Measurements from ENCODE around the gene C13orf42. TPM values are rescaled to one million over a fixed set of nuclear protein-coding genes. Genes with fewer than 3 reads are reported as not detected.

C13orf42 gene
- total and polyA plus RNA-seq, 10 of the 15 experiments (the other 5 are each of a cell fraction or from before 2014, with no cell fraction given), result not detected

- BruUV-seq (replicated peaks), result no TSS peak
- intact Hi-C loops (cut with micrococcal nuclease; ENCODE audit: unreplicated experiment), result no loop called here
Observed at GRCh38 chr13:51093574-51093973, 17.5 kb downstream of the C13orf42 start.

More at GRCh38 chr13:51093574-51093973, 17.5 kb downstream of the C13orf42 start:
- H4K20me1 ChIP-seq (ENCODE audit: control insufficient read depth, insufficient read depth), result no peaks in the 10 kb centered on the region
- no peaks in the 10 kb centered on the region for H3K79me2 ChIP-seq (ENCODE audit: control insufficient read depth, insufficient read depth, low read length)
- ChIA-PET CTCF (no interaction called here), RAD21 (ENCODE audit: unreplicated experiment) (no interaction called here), SMC1A (ENCODE audit: uncharacterized antibody, unreplicated experiment) (no interaction called here), POLR2A (no interaction called here)
- H3K9me3 ChIP-seq (replicated peaks; ENCODE audit: control insufficient read depth, insufficient read depth, low read length), result no peaks in the 10 kb centered on the region
- no peak overlapping the region for H2AFZ ChIP-seq (ENCODE audit: control insufficient read depth, low read depth, low read length)
- H3K4me2 ChIP-seq (ENCODE audit: control insufficient read depth, insufficient read depth), result no peak overlapping the region
- TF ChIP-seq E2F8 (IDR thresholded peaks at IDR 0.05; ENCODE audit: low read depth, partially characterized antibody) (no peak), IKZF2 (IDR thresholded peaks at IDR 0.05) (no peak), ASH2L (IDR thresholded peaks at IDR 0.05; ENCODE audit: borderline replicate concordance, low read depth) (no peak), ZBTB33 (IDR thresholded peaks at IDR 0.05) (no peak), RAD51 (IDR thresholded peaks at IDR 0.05) (no peak)
- in situ Hi-C loops (cut with MboI), result no loop called here
- H3K4me3 ChIP-seq, result no peak overlapping the region
- H3K4me1 ChIP-seq (ENCODE audit: control insufficient read depth, insufficient read depth, low read length), result no peaks in the 10 kb centered on the region
- no peaks in the 10 kb centered on the region for H3K36me3 ChIP-seq (ENCODE audit: control insufficient read depth in 2 of 2, insufficient read depth in 2 of 2, low read length in 1 of 2)
- H3K27ac ChIP-seq (ENCODE audit: control insufficient read depth, insufficient read depth), result no peak overlapping the region
- 68% methylated on average over 4 of the region's 4 CpGs for WGBS (ENCODE audit: insufficient coverage, insufficient replicate concordance, low lambda C conversion rate, missing lambda C conversion rate)
- no peak for FAIRE-seq
- H3K27me3 ChIP-seq (replicated peaks in 1 of 2; ENCODE audit: control insufficient read depth in 2 of 2, insufficient read depth in 2 of 2, low read length in 1 of 2), result peaks cover 2 to 6% of the 10 kb centered on the region in 2 experiments
- DNase-seq (ENCODE audit: low read depth, low spot score), result no peak
- no peak overlapping the region for H3K9ac ChIP-seq (ENCODE audit: control insufficient read depth, insufficient read depth, low read length)
- no peak for ATAC-seq

Measured in GM12878 (cell line).